HAP-1 (cell line): ENCODE data around the gene SNAP47.

ENCODE experiments used
- DNase-seq, 2 experiments: peaks; one replicate each; pipeline ENCODE4 v3.0.0-alpha.2; 2016 to 2020; ENCODE audit warnings: low spot score in 2 of 2
- H3K27me3 ChIP-seq: fragments of 250-450 bp; sonication (Bioruptor Pico); 2 replicates; pipeline ENCODE4 v1.5.1; 2020; ENCODE audit warnings: low read depth, mild to moderate bottlenecking, moderate library complexity
- H3K36me3 ChIP-seq: fragments of 250-450 bp; sonication (Bioruptor Pico); replicated peaks from 2 replicates; pipeline ENCODE4 v1.5.1; 2020; ENCODE audit warnings: mild to moderate bottlenecking
- H3K4me1 ChIP-seq: fragments of 250-450 bp; sonication (Bioruptor Pico); 2 replicates; pipeline ENCODE4 v1.5.1; 2020; ENCODE audit warnings: mild to moderate bottlenecking
- H3K4me3 ChIP-seq: fragments of 250-450 bp; sonication (Bioruptor Pico); 2 replicates; pipeline ENCODE4 v1.5.1; 2020; ENCODE audit warnings: mild to moderate bottlenecking, moderate library complexity
- H3K9me3 ChIP-seq: fragments of 250-450 bp; sonication (Bioruptor Pico); 2 replicates; pipeline ENCODE4 v1.5.1; 2020; ENCODE audit warnings: mild to moderate bottlenecking, moderate library complexity
- in situ Hi-C: fragments of 300-500 bp; cut with MboI; formaldehyde crosslinking; loops from 3 replicates; pipeline ENCODE4 v1.14.3; 2020; ENCODE audit warnings: low sequenced_read_pairs, inconsistent platforms, mixed read lengths

The SNAP47 gene

DNA sequence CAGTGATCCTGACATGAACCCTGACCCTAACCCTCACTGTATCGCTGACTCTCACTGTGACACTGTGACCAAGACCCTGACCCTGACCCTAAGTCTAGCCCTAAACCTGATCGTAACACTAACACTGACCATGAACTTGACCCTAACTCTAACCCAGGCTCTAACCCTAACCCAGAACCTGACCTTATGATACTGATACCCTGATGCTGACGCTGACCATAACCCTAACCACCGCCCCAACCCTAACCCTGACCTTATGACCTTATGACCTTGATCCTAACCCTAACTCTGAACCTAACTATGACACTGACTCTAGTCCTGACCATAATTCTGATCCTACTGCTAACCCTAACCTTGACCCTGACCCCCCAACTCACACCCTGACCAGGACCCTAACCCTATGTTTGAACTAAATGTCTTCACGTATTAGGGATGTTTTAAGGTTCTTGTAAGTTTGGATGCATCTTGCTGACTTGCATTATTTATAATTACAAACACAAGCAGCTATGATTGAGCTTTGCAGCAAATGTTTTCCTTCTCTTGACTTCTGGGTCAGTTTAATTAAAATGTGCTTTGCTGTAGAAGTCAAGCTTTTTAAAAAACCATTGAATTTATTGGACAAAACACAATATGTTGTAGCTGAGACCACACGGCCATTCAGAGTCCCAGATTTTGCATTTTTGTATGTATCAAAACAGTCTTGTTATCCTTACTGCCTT is 56.3 kb downstream of the SNAP47 start:
- Histone ChIP-seq H3K4me3 (no peak overlapping the region), H3K27me3 (no peaks in the 10 kb centered on the region), H3K4me1 (no peaks in the 10 kb centered on the region), H3K36me3 (no peaks in the 10 kb centered on the region), H3K9me3 (no peaks in the 10 kb centered on the region)
- no peak for DNase-seq
- in situ Hi-C loops, result no loop called here

DNA sequence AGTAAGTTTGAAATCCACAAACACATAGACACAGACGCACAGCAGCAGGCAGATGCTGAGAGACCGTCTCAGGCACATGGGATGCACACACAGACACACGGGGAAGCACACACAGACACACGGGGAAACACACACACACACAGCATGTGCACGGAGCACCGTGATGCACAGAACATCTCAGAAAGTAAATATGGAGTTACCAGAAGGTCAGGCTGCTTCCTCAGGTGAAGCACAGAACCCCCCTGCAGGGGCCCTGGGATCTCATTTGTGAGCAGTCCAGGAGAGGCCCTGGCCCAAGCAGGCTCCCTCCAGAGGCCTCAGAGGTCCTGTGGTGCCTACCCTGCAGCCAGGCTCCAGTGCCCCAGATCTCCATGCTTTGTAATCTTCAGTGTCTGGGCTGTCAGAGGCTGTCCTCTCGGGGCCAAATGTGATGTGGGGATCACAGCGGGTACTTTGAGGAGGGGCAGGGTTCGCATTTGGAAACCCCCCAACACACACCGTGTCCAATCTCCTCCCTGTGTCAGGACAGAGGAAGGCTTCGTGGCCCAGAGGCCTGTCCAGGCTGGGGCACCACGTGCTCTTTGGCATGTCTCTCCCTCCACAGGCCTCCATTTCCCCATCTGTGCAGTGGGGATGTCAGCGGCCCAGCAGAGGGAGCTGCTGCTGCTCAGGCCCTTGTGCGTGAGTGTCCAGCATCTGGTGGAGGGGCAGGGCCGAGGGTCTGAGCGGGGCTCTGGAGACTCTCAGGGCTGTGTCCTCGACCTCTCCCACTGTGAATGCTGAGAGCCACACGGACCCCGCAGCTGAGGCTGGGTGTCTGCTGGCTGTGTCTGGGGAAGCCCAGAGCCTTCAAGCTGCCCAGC is 57.2 kb downstream of the SNAP47 start:
- in situ Hi-C loops, result no loop called here
- no peaks in the 10 kb centered on the region for H3K27me3 ChIP-seq
- no peaks in the 10 kb centered on the region for H3K9me3 ChIP-seq
- no peaks in the 10 kb centered on the region for H3K4me1 ChIP-seq
- H3K36me3 ChIP-seq, result no peaks in the 10 kb centered on the region
- no peak overlapping the region for H3K4me3 ChIP-seq
- no peak for DNase-seq

DNA sequence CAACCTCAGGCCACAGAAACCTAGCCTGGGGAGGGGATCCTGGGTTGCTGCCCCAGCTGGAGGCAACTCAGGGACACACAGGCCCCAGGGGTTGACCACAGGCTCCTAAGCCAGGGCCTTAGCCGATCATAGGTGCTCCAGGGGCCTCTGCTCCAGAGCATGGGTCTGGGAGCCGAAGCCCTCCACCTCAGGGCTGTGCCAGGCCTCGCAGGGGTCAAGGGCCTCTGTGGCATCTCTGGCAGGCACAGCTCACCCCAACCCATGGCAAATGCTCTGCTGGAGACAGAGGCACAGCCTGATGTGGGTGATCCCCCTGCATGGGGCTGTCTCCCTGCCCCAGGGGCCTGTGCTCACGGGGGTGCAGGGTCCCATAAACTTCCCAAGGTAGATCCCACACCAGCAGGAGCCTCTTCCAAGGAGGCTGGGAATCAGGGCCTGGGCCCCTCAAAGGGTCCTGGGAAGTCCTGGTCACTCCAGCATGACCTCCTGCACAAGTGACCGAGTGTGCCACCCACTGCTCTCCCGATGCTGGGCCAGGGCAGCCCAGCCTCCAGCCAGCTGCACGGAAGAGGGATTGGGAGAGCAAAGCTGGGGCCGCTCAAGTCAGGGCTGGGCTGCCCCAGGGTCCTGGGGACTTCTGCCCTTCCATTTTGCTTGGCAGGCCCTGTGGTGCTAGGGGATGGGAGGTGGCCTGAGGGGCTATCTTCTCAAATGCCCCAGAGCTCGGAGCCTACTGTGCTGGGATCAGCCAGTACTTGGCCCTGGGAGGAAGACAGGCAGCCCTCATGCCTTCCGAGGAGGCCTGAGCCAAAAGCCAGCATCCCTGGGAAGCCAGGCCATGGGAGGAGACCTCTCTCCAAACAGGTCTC is 58.1 kb downstream of the SNAP47 start:
- H3K4me1 ChIP-seq, result no peaks in the 10 kb centered on the region
- no peaks in the 10 kb centered on the region for H3K27me3 ChIP-seq
- in situ Hi-C loops, result no loop called here
- no peaks in the 10 kb centered on the region for H3K36me3 ChIP-seq
- H3K9me3 ChIP-seq, result no peaks in the 10 kb centered on the region
- no peak overlapping the region for H3K4me3 ChIP-seq
- no peak for DNase-seq

DNA sequence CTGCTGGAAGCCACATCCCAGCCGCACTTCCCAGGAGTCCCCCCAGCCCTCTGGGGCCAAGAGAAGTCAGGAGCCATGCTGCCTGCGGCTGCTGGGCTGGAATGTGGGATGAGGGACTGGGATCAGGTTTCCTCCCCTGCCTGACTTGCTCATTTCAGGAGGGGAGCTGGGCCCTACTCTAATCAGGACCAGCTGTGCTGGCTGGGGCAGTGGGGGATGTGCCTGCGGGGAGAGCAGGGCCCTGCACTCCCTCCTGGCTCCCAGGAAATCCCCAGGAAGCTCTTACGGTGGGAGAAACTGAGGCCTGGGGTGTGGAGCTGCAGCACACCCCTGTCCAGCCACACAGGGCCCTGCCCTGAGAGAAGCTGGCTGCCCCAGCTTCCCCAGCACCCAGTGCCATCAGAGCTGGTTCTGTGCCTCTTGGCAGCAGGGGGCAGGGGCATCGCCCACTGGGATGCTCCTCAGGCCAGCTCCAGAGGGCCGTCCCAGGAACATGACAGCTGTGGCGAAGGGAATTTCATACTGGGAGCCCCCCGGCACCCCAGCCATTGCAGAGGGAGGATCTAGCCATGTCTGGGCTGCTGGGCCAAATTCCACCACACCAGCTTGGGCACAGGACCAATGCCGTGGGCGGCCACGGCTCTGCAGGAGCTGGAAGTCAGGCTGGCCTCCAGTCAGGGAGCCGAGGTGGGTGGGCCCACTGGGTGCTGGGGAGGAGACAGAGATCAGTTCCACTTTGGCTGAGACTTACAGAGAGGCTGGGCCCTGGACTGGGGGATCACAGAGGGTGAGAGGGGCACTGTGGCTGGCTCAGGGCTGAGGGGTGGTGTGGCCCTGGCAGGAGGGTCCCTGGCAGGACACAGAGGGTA is 58.9 kb downstream of the SNAP47 start:
- 0 out of 2 replicates have a peak, but pooled peaks cover 4% of the 10 kb centered on the region for H3K27me3 ChIP-seq
- no peaks in the 10 kb centered on the region for H3K4me1 ChIP-seq
- H3K36me3 ChIP-seq, result no peaks in the 10 kb centered on the region
- no peaks in the 10 kb centered on the region for H3K9me3 ChIP-seq
- in situ Hi-C loops, result no loop called here
- no peak overlapping the region for H3K4me3 ChIP-seq
- no peak for DNase-seq

DNA sequence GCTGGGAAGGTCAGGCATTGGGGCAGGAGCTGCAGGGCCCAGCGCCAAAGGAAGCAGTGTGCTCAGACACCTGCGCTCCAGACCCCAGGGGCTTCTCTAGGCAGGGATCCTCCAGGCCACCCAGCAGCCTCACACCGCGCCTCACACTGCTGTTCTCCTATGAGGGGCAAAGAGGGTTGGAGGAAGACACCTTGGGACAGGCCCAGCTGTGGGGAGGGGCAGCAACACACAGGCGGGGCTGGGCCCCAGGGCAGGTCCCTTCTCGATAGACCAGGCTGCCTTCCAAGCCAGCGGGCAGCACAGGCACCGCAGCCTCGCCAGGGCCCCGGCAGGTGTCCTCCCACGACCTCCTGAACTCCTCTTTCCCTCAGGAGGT is 59.6 kb downstream of the SNAP47 start:
- Histone ChIP-seq H3K36me3 (no peaks in the 10 kb centered on the region), H3K9me3 (no peaks in the 10 kb centered on the region), H3K27me3 (0 out of 2 replicates have a peak, but pooled peaks cover 4% of the 10 kb centered on the region), H3K4me1 (no peaks in the 10 kb centered on the region), H3K4me3 (no peak overlapping the region)
- in situ Hi-C loops, result no loop called here
- DNase-seq, result no peak

DNA sequence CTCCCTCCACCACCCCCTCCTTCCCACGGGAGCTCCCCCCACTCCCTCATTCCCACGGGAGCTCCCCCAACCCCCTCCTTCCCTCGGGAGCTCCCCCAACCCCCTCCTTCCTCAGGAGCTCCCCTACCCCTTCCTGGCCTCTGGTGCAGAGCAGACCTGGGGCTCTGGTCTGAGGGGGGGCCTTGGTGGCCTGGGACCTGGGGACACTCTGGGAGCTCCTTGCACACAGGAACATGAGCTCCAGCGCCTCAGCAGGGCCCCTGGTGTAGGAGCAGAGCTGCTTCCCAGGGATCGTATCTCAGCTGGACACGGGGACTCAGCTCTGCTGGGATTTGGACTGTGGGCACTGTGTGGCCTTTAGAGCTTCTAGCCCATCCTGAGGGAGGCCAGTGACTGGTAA is 60.5 kb downstream of the SNAP47 start:
- Histone ChIP-seq H3K4me1 (no peaks in the 10 kb centered on the region), H3K36me3 (no peaks in the 10 kb centered on the region), H3K9me3 (no peaks in the 10 kb centered on the region), H3K27me3 (0 out of 2 replicates have a peak, but pooled peaks cover 4% of the 10 kb centered on the region), H3K4me3 (no peak overlapping the region)
- in situ Hi-C loops, result no loop called here
- no peak for DNase-seq

DNA sequence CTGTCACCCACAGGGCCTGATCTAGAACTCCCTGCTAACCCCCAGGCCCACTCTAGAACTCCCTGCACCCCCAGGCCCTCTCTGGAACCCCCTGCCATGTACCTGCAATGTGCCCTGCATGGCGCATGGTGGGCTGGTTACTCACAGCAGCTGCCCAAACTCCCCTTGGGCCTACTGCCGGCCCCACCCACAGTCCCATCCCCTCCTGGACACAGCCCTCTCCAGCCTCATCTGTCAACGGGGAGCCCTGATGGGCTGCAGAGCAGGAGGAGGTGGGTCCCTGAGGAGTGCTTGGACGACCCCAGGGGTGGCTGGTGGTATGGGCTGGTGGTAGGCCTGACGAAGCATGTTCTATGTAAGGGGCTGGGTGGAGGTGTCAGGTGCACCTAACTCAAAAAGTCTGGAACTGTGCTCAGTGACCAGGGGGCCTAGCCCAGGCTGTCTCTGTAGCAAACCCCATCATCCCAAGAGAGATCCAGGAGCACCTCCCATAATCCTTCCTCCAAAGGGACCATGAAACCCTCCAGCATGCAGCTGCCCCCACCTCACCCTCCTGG is 61.2 kb downstream of the SNAP47 start:
- Histone ChIP-seq H3K9me3 (no peaks in the 10 kb centered on the region), H3K4me1 (no peaks in the 10 kb centered on the region), H3K27me3 (0 out of 2 replicates have a peak, but pooled peaks cover 4% of the 10 kb centered on the region), H3K36me3 (no peaks in the 10 kb centered on the region), H3K4me3 (no peak overlapping the region)
- in situ Hi-C loops, result no loop called here
- DNase-seq, result no peak

DNA sequence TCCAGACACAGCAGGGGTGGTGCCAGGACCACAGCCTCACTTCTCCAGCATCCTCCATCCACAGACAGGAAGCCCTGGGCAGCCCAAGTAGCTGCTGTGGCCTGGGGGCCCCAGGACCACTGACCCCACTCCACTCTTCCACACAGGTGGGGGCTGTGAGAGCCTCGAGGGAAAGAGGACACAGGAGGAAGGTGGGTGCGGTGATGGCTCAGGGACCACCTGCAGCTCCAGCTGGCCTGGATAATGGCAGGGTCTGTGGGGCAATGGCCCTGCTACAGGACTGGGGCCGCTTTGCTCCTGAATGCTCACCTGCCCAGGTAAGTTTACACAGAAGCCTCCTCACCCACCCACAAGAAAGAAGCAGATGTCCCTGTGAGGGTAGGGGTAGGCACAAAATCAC is 61.9 kb downstream of the SNAP47 start:
- Histone ChIP-seq H3K9me3 (no peaks in the 10 kb centered on the region), H3K27me3 (0 out of 2 replicates have a peak, but pooled peaks cover 4% of the 10 kb centered on the region), H3K4me3 (no peak overlapping the region), H3K36me3 (no peaks in the 10 kb centered on the region), H3K4me1 (no peaks in the 10 kb centered on the region)
- DNase-seq, result no peak
- in situ Hi-C loops, result no loop called here

DNA sequence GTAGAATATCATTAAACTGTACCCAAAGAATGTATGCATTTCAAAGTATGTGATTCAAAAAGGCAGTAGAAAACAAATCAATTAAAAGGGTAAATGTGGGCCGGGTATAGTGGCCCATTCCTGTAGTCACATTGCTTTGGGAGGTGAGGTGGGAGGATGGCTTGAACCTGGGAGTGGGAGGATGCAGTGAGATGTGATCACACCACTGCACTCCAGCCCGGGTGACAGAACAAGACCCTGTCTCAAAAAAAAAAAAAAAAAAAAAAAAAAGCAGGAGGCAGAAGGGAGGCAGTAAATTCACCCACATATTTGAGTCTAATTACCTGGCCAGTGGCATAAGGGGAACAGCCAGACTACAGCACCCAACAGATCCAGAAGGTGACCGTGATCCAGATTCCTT is 62.4 kb downstream of the SNAP47 start:
- in situ Hi-C loops, result no loop called here
- H3K36me3 ChIP-seq, result no peaks in the 10 kb centered on the region
- no peaks in the 10 kb centered on the region for H3K4me1 ChIP-seq
- no peaks in the 10 kb centered on the region for H3K9me3 ChIP-seq
- H3K27me3 ChIP-seq, result 0 out of 2 replicates have a peak, but pooled peaks cover 4% of the 10 kb centered on the region
- no peak for DNase-seq
- H3K4me3 ChIP-seq, result no peak overlapping the region

DNA sequence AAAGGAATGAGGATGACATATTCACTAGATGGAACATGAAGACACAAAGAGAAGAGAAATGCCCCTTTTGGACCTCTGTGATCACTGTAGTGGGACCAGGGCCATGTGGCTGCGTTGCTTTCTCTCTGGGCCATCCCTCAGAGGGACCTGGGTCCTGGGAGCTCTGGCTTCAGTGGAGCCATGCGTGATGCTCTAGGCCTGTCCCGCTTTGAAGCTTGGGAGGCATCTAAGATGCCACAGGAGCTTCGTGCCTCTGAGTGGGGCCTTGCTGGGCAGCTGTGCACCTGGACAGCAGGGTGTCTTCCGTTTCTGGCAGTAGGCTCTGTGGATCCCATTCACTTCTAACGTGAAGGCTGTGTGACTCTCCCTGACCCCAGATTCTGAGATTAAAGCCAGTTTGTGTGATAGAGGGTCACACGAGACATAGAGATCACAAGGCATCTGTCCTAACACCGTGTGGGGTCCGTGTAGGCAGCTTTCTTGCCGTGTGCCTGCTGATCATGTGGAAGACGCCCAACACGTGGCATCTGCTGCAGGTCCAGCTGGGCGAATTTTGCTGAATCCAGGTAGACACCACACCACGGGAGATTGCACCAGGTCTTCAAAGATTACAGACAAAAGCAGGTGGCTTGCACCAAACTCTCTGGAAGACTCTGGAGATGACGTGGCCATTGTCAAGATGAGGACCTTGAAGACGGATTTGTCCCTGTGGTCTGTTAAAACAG is 63.0 kb downstream of the SNAP47 start:
- Histone ChIP-seq H3K27me3 (0 out of 2 replicates have a peak, but pooled peaks cover 4% of the 10 kb centered on the region), H3K4me3 (no peak overlapping the region), H3K4me1 (no peaks in the 10 kb centered on the region), H3K36me3 (no peaks in the 10 kb centered on the region), H3K9me3 (no peaks in the 10 kb centered on the region)
- in situ Hi-C loops, result no loop called here
- no peak for DNase-seq

DNA sequence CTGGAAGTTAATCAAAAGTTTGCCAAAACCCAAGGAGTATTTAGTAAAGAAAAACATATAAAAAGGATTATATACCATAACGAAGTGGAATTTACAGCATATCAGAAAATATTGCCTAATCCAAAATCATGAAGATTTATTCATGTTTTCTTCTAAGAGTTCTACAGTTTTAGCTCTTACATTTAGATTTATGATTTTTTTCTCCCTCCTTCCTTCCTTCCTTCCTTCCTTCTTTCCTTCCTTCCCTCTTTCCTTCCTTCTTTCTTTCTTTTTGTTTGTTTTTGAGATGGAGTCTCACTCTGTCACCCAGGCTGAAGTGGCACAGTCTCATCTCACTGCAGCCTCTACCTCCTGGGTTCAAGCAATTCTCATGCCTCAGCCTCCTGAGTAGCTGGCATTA is 64.5 kb downstream of the SNAP47 start:
- no peak for DNase-seq
- Histone ChIP-seq H3K9me3 (no peaks in the 10 kb centered on the region), H3K4me1 (no peaks in the 10 kb centered on the region), H3K4me3 (no peak overlapping the region), H3K36me3 (no peaks in the 10 kb centered on the region), H3K27me3 (0 out of 2 replicates have a peak, but pooled peaks cover 4% of the 10 kb centered on the region)
- in situ Hi-C loops, result no loop called here

DNA sequence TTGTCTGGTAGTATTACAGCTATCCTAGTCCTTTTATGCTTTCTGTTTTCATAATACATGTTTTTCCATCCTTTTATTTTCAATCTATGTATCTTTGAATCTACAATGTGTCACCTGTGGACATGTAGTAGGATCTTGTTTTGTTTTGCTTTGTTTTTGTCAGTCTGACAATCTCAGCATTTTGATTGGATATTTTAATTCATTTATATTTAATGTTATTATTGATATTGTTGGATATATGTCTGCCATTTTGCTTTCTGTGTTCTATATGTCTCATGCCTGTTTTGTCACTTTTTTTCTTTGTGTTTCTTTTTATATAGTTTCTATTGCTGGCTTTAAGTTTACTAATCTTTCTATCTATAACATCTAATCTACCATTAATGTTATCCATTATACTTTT is 68.7 kb downstream of the SNAP47 start:
- no peaks in the 10 kb centered on the region for H3K36me3 ChIP-seq
- DNase-seq, result no peak
- H3K4me1 ChIP-seq, result no peaks in the 10 kb centered on the region
- H3K9me3 ChIP-seq, result no peaks in the 10 kb centered on the region
- H3K4me3 ChIP-seq, result no peak overlapping the region
- in situ Hi-C loops, result no loop called here
- 0 out of 2 replicates have a peak, but pooled peaks cover under 1% of the 10 kb centered on the region for H3K27me3 ChIP-seq
